ENCODE measurements around the gene BSPH1.

- TF ChIP-seq TCF4 (CRISPR knock-in tag; IDR thresholded peaks at IDR 0.05; ENCODE audit: borderline replicate concordance) (no peak), ISL1 (CRISPR knock-in tag; IDR thresholded peaks at IDR 0.05) (no peak), PATZ1 (CRISPR knock-in tag; IDR thresholded peaks at IDR 0.05; ENCODE audit: borderline replicate concordance) (no peak), ZFP30 (CRISPR knock-in tag; IDR thresholded peaks at IDR 0.05) (no peak), ARNTL (CRISPR knock-in tag; IDR thresholded peaks at IDR 0.05; ENCODE audit: borderline replicate concordance, low read depth) (no peak), CSRNP3 (CRISPR knock-in tag; IDR thresholded peaks at IDR 0.05) (no peak), ZFP3 (CRISPR knock-in tag; IDR thresholded peaks at IDR 0.05) (no peak), GLIS3 (CRISPR knock-in tag; IDR thresholded peaks at IDR 0.05) (no peak), OSR1 (CRISPR knock-in tag; IDR thresholded peaks at IDR 0.05) (no peak), POU6F1 (CRISPR knock-in tag; IDR thresholded peaks at IDR 0.05; ENCODE audit: borderline replicate concordance, low read depth) (no peak), TOX (CRISPR knock-in tag; IDR thresholded peaks at IDR 0.05; ENCODE audit: borderline replicate concordance) (no peak)
These were observed 670 bp downstream of the BSPH1 start for GRCh38 chr19:47991191-47991808.
